Panc1 (cell line): ENCODE results near the gene PARVB. TPM values are rescaled to one million over a fixed set of nuclear protein-coding genes. Genes with fewer than 3 reads are reported as not detected.

Experiments used
- ATAC-seq: fragments of 200-7000 bp; cut with Tn5 transposase; 2 replicates; pipeline ENCODE4 v1.9.1; 2020; ENCODE audit warnings: mild to moderate bottlenecking, moderate library complexity
- BruUV-seq: library from RNA; stranded (reverse); fragments of 400-500 nt; replicated peaks from 2 replicates; lab custom pipeline; 2021; lab: Mats Ljungman, UMichigan
- CTCF ChIA-PET: fragments of 300-600 bp; sonication (Branson Sonifier 250); formaldehyde crosslinking; loops from one replicate; lab custom pipeline; 2022; ENCODE audit warnings: antibody characterized with exemption; lab: Charles Lee
- POLR2A ChIA-PET: fragments of 300-600 bp; sonication (Branson Sonifier 250); formaldehyde crosslinking; loops from one replicate; lab custom pipeline; 2022; ENCODE audit warnings: antibody characterized with exemption; lab: Charles Lee
- DNase-seq: peaks from one replicate; pipeline ENCODE4 v3.0.0-alpha.2; 2010; ENCODE audit warnings: low read depth, low spot score
- H3K27ac ChIP-seq: 2 replicates; pipeline ENCODE4 v1.5.1; 2011; ENCODE audit warnings: mild to moderate bottlenecking, low read length, inconsistent platforms
- H3K27me3 ChIP-seq: fragments of 200-500 bp; sonication (Bioruptor generic); 2 replicates; pipeline ENCODE4 v1.6.0; 2014; ENCODE audit warnings: low read length, inconsistent platforms; ENCODE audit not compliant: control insufficient read depth, insufficient read depth
- H3K36me3 ChIP-seq: fragments of 200-500 bp; sonication (Bioruptor generic); 2 replicates; pipeline ENCODE4 v1.5.1; 2014; ENCODE audit warnings: inconsistent platforms, mild to moderate bottlenecking, low read length, moderate library complexity; ENCODE audit not compliant: control insufficient read depth, insufficient read depth
- H3K4me1 ChIP-seq: 2 replicates; pipeline ENCODE4 v1.5.1; 2011; ENCODE audit warnings: inconsistent platforms, mild to moderate bottlenecking, low read length, moderate library complexity; ENCODE audit not compliant: control insufficient read depth, insufficient read depth
- H3K4me3 ChIP-seq, 2 experiments: 2 replicates each; pipeline ENCODE4 v1.5.1; 2011 to 2012; ENCODE audit warnings: low read depth in 2 of 2, low read length in 2 of 2, mild to moderate bottlenecking in 2 of 2, inconsistent platforms in 1 of 2, moderate library complexity in 1 of 2
- H3K9me3 ChIP-seq: fragments of 200-500 bp; sonication (Bioruptor generic); 2 replicates; pipeline ENCODE4 v1.5.1; 2014; ENCODE audit warnings: low read depth, mild to moderate bottlenecking, inconsistent platforms, low read length, moderate library complexity; ENCODE audit not compliant: control insufficient read depth, insufficient read depth
- POLR2AphosphoS5 ChIP-seq: IDR thresholded peaks from 2 replicates; pipeline ENCODE4 v1.6.1; 2012; ENCODE audit warnings: mild to moderate bottlenecking, low read depth, low read length, moderate library complexity
- SIN3A ChIP-seq: IDR thresholded peaks from 2 replicates; pipeline ENCODE4 v1.6.1; 2012; ENCODE audit warnings: low read depth, mild to moderate bottlenecking, low read length, moderate library complexity, borderline replicate concordance; ENCODE audit not compliant: insufficient read depth
- TCF7L2 ChIP-seq: IDR thresholded peaks from 2 replicates; pipeline ENCODE4 v1.6.1; 2011; ENCODE audit warnings: mild to moderate bottlenecking, low read depth, low read length, inconsistent platforms
- in situ Hi-C: cut with HindIII; loops from 2 replicates; pipeline ENCODE4 v1.10.0; 2016; ENCODE audit warnings: low sequenced_read_pairs, low pct_unique_long_range_greater_than_20kb
- intact Hi-C: fragments of 100-400 bp; cut with micrococcal nuclease; formaldehyde crosslinking; loops from one replicate; pipeline ENCODE4 v1.10.0; 2022; ENCODE audit not compliant: unreplicated experiment
- total RNA-seq: library from RNA; stranded (reverse); gene quantifications from one replicate; pipeline ENCODE4 v1.2.1, GENCODE V29; 2021; ENCODE audit not compliant: unreplicated experiment
- TF ChIP-seq, protein P1 (sequence below), 2 experiments: IDR thresholded peaks; 2 replicates each; pipeline ENCODE4 v1.6.1; 2011 to 2012; ENCODE audit warnings: low read depth in 2 of 2, control low read depth in 1 of 2, low read length in 1 of 2, mild to moderate bottlenecking in 1 of 2, moderate library complexity in 1 of 2; ENCODE audit not compliant: insufficient read depth in 1 of 2
- TF ChIP-seq, protein P2 (sequence below): fragments of 450-650 bp; IDR thresholded peaks from 2 replicates; pipeline ENCODE4 v1.5.1; 2017; ENCODE audit warnings: mild to moderate bottlenecking

The PARVB gene
- total RNA-seq, 1 experiment from 2014 or later, result 28.1 TPM

DNA sequence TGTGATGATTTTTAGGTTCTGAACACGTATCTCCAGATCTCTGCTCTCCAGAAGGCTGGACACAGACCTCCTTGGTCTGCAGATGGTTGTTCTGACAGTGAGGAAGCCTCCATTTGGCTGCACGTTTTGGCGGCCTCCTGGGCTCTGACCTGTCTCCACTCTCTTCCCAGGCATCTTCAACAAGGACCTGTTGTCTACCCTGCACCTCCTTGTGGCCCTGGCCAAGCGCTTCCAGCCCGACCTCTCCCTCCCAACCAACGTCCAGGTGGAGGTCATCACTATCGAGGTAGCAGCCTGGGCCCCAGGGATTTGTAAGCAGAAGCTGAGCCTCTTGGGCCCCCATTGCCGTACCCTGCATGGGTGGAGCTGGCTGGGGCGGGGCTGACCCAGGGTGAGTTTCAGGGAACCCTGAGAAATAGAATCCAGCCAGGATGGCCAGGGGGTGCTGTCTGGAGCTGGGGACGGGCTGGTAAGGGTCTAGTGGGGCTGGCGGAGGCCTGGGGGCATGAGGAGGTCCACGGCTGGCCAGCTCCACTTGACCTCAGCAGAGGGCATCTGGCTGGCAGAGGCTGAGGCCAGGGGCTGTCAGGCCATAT, 166.4 kb downstream of the PARVB start:
- in situ Hi-C loops, result no loop called here
- no peaks in the 10 kb centered on the region for H3K9me3 ChIP-seq
- H3K4me1 ChIP-seq, result 0 out of 2 replicates have a peak, but pooled peaks cover 3% of the 10 kb centered on the region
- no peak overlapping the region for H3K4me3 ChIP-seq
- TF ChIP-seq SIN3A, result no peak
- TF ChIP-seq, protein P1, sequence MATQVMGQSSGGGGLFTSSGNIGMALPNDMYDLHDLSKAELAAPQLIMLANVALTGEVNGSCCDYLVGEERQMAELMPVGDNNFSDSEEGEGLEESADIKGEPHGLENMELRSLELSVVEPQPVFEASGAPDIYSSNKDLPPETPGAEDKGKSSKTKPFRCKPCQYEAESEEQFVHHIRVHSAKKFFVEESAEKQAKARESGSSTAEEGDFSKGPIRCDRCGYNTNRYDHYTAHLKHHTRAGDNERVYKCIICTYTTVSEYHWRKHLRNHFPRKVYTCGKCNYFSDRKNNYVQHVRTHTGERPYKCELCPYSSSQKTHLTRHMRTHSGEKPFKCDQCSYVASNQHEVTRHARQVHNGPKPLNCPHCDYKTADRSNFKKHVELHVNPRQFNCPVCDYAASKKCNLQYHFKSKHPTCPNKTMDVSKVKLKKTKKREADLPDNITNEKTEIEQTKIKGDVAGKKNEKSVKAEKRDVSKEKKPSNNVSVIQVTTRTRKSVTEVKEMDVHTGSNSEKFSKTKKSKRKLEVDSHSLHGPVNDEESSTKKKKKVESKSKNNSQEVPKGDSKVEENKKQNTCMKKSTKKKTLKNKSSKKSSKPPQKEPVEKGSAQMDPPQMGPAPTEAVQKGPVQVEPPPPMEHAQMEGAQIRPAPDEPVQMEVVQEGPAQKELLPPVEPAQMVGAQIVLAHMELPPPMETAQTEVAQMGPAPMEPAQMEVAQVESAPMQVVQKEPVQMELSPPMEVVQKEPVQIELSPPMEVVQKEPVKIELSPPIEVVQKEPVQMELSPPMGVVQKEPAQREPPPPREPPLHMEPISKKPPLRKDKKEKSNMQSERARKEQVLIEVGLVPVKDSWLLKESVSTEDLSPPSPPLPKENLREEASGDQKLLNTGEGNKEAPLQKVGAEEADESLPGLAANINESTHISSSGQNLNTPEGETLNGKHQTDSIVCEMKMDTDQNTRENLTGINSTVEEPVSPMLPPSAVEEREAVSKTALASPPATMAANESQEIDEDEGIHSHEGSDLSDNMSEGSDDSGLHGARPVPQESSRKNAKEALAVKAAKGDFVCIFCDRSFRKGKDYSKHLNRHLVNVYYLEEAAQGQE (IDR thresholded peaks at IDR 0.05; ENCODE audit: insufficient read depth in 1 of 2, low read depth in 2 of 2, low read length in 1 of 2), result no peak
- TF ChIP-seq POLR2AphosphoS5, result no peak
- TF ChIP-seq, protein P2, sequence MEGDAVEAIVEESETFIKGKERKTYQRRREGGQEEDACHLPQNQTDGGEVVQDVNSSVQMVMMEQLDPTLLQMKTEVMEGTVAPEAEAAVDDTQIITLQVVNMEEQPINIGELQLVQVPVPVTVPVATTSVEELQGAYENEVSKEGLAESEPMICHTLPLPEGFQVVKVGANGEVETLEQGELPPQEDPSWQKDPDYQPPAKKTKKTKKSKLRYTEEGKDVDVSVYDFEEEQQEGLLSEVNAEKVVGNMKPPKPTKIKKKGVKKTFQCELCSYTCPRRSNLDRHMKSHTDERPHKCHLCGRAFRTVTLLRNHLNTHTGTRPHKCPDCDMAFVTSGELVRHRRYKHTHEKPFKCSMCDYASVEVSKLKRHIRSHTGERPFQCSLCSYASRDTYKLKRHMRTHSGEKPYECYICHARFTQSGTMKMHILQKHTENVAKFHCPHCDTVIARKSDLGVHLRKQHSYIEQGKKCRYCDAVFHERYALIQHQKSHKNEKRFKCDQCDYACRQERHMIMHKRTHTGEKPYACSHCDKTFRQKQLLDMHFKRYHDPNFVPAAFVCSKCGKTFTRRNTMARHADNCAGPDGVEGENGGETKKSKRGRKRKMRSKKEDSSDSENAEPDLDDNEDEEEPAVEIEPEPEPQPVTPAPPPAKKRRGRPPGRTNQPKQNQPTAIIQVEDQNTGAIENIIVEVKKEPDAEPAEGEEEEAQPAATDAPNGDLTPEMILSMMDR, result no peak
- no peak for TF ChIP-seq TCF7L2
- no peaks in the 10 kb centered on the region for H3K27me3 ChIP-seq
- BruUV-seq, result no TSS peak
- ChIA-PET POLR2A (no interaction called here), CTCF (no interaction called here)
- ATAC-seq (no peak), DNase-seq (no peak)
- no peaks in the 10 kb centered on the region for H3K36me3 ChIP-seq
- intact Hi-C loops, result no loop called here
- no peak overlapping the region for H3K27ac ChIP-seq

DNA sequence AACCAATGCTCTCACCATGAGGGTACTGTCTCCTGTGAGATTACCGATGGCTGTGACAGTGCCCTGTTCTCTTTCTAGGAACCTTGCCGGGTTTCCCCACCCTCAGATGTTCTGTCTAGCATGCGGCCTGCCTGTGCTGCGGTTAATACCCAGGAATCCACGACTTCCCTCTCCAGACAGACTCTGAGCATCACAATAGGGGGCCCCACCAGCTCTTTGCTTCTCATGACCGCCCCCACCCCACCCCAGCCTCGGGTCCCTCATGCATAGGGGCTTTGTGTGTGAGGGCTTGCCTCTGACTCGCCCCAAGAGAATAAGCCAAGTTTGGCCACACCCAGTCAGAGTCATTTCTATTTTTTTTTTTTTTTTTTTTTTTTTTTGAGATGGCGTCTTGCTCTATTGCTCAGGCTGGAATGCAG, 166.9 kb downstream of the PARVB start:
- no peaks in the 10 kb centered on the region for H3K27me3 ChIP-seq
- no peaks in the 10 kb centered on the region for H3K9me3 ChIP-seq
- TF ChIP-seq POLR2AphosphoS5, result no peak
- TF ChIP-seq SIN3A, result no peak
- TF ChIP-seq, protein P1 (IDR thresholded peaks at IDR 0.05; ENCODE audit: insufficient read depth in 1 of 2, low read depth in 2 of 2, low read length in 1 of 2), result no peak
- TF ChIP-seq, protein P2, result no peak
- TF ChIP-seq TCF7L2, result no peak
- ATAC-seq, result no peak
- no TSS peak for BruUV-seq
- no peak overlapping the region for H3K4me3 ChIP-seq
- POLR2A ChIA-PET, result no interaction called here
- CTCF ChIA-PET, result no interaction called here
- H3K27ac ChIP-seq, result no peak overlapping the region
- no peak for DNase-seq
- H3K36me3 ChIP-seq, result no peaks in the 10 kb centered on the region
- intact Hi-C loops, result no loop called here
- in situ Hi-C loops, result no loop called here
- 0 out of 2 replicates have a peak, but pooled peaks cover 3% of the 10 kb centered on the region for H3K4me1 ChIP-seq
